ENCODE results near the gene BLACAT1.
"Not testable (repeated sequence)": the region's sequence is repeated elsewhere in the genome, so short reads cannot be mapped to it uniquely, and the experiment has no call there.

The BLACAT1 gene

GRCh38 chr1:205406252-205406651 lies 49.6 kb downstream of the BLACAT1 start:
- DNase-seq = not testable (repeated sequence)

All from retina (tissue), 1 donor.